ENCODE results near the gene CHPT1.
"Not testable (repeated sequence)": the region's sequence is repeated elsewhere in the genome, so short reads cannot be mapped to it uniquely, and the experiment has no call there.

CHPT1 gene

DNA sequence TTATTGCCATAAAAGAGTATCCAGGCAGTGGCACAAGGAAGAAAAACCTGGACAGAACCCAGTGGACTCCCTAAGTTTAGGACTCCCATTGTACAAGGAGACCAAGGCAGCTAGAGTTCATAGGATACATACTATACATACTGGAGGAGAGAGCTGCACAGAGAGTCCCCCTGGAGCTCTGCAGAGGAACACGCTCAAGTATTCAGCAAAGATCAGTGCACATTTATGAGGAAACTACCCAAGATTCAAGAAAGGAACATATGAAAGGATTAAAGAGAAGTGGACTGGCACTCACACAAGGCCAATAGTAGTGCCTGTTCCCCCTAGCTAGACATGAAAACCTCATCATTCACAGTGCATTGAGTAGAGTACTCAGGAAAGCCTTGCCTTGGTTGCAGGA, 43.0 kb upstream of the CHPT1 start:
- DNase-seq (ENCODE audit: low spot score): no peak
- TF ChIP-seq, protein P1, sequence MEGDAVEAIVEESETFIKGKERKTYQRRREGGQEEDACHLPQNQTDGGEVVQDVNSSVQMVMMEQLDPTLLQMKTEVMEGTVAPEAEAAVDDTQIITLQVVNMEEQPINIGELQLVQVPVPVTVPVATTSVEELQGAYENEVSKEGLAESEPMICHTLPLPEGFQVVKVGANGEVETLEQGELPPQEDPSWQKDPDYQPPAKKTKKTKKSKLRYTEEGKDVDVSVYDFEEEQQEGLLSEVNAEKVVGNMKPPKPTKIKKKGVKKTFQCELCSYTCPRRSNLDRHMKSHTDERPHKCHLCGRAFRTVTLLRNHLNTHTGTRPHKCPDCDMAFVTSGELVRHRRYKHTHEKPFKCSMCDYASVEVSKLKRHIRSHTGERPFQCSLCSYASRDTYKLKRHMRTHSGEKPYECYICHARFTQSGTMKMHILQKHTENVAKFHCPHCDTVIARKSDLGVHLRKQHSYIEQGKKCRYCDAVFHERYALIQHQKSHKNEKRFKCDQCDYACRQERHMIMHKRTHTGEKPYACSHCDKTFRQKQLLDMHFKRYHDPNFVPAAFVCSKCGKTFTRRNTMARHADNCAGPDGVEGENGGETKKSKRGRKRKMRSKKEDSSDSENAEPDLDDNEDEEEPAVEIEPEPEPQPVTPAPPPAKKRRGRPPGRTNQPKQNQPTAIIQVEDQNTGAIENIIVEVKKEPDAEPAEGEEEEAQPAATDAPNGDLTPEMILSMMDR (conservative IDR thresholded peaks at IDR 0.05; ENCODE audit: low read depth): no peak
- POLR2A ChIA-PET (ENCODE audit: low non-redundant PET): no interaction called here
- no peak overlapping the region for H3K27ac ChIP-seq
- CTCF ChIA-PET: no interaction called here

DNA sequence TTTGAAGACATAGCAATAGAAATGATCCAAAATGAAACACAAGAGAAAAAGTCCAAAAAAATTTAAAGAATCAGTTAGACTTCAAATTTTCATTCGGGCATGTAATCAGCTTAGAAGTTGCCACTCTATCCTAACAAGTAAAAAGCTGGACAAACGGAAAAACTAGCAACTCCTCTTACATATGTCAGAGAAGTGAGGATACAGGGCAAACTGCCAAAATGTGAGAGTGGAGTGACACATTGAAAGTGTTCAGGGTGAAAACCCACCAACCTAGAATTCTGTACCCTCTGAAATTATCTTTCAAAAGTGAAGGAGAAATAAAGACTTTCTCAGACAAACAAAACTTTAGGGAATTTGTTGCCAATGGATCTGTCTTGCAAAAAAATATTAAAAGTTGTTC, 42.0 kb upstream of the CHPT1 start:
- TF ChIP-seq, protein P1 (conservative IDR thresholded peaks at IDR 0.05; ENCODE audit: low read depth): no peak
- ChIA-PET CTCF (interaction anchor here (0.7 kb wide), 1 partner anchor 137 kb away, joined by 3 read pairs; no protein-coding TSS in a partner anchor), POLR2A (ENCODE audit: low non-redundant PET) (no interaction called here)
- no peak overlapping the region for H3K27ac ChIP-seq
- no peak for DNase-seq (ENCODE audit: low spot score)

DNA sequence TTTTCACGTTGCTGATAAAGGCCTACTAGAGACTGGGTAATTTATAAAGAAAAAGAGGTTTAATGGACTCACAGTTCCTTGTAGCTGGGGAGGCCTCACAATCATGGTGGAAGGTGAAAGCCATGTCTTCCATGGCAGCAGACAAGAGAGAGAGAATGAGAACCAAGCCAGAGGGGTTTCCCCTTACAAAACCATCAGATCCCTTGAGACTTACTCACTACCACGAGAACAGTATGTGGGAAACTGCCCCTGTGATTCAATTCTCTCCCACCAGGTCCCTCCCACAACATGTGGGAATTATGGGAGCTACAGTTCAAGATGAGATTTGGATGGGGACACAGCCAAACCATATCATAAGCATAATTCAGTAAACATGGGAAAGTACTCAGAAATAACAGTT, 36.8 kb upstream of the CHPT1 start:
- H3K27ac ChIP-seq; POLR2A ChIA-PET (ENCODE audit: low non-redundant PET); CTCF ChIA-PET: not testable (repeated sequence)

DNA sequence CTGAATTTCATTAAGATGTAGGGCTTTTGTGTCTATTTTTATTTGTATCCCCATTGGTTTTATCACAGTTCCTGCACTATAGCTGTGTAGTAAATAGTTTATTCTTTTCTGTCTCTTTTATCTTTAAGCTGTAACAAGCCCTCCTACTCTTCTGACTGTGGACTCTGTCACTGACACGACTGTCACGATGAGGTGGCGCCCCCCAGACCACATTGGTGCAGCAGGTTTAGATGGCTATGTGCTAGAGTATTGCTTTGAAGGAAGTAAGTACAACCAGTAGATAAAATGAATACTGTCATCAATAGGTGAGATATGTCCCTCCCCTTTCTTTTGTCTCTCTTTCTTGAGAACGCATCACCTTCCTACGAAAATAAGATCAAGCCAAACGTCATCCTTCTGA, 34.1 kb upstream of the CHPT1 start:
- no peak overlapping the region for H3K27ac ChIP-seq
- DNase-seq (ENCODE audit: low spot score): no peak
- ChIA-PET POLR2A (ENCODE audit: low non-redundant PET) (no interaction called here), CTCF (no interaction called here)
- TF ChIP-seq, protein P1 (conservative IDR thresholded peaks at IDR 0.05; ENCODE audit: low read depth): no peak

More for the DNA sequence above, 36.8 kb upstream of the CHPT1 start:
- DNase-seq (ENCODE audit: low spot score): not testable (repeated sequence)

DNA sequence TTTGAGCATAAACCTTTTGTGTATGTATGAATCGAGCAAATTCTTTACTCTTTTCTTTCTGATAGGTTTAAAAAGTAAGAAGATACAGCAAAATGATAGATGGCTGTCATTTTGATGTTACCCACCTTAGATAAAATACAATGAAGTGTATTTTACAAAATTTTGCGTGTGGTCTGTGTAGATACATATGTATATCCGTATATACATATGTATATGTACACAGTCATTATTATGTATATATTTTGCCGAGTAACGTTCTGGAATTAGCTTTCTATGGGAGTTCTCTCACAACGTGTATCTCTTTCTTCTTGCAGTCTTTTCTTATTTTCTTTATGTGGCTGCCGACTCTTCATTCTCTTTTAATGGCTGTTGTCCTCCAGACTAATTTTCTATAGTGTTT, 32.4 kb upstream of the CHPT1 start:
- TF ChIP-seq, protein P1 (conservative IDR thresholded peaks at IDR 0.05; ENCODE audit: low read depth): no peak
- no peak for DNase-seq (ENCODE audit: low spot score)
- ChIA-PET CTCF (no interaction called here), POLR2A (ENCODE audit: low non-redundant PET) (no interaction called here)
- H3K27ac ChIP-seq: no peak overlapping the region

DNA sequence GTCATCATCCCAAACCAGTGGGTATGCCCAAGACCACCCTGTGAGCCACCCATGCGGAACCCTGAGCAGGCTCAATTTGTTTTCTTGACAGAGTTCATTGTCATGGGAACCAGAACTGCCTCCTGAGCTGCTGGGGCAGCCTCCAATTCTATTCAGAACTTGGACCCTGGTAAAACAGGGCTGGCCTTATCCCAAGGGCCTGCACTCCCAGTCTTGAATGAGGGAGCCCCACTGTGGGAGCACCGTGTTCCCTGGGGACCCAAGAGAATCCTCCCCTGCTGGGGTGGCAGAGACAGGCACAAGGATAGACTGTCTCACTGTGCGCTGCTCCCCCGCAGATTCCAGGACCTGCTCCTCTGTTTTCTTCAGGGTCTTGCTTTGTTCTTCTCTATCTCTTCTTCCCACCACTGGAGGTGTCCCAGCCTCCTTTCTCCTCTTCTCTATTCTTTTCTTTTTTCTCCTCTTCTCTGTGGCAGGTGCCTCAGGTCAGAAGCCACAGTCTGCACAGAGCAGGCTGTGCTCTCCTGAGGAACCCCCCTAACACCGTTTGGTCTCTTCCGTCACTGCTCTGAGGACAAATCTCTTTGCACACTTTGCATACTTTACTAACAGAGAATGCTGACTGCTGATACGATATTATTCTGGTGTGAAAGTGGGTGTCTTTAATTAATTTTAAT, 31.2 kb upstream of the CHPT1 start:
- ChIA-PET POLR2A (ENCODE audit: low non-redundant PET) (no interaction called here), CTCF (interaction anchor here (0.6 kb wide), 2 partner anchors 33 to 1262 kb away, joined by 3 read pairs; no protein-coding TSS in a partner anchor)
- no peak for DNase-seq (ENCODE audit: low spot score)
- TF ChIP-seq, protein P1 (conservative IDR thresholded peaks at IDR 0.05; ENCODE audit: low read depth): no peak
- H3K27ac ChIP-seq: no peak overlapping the region

DNA sequence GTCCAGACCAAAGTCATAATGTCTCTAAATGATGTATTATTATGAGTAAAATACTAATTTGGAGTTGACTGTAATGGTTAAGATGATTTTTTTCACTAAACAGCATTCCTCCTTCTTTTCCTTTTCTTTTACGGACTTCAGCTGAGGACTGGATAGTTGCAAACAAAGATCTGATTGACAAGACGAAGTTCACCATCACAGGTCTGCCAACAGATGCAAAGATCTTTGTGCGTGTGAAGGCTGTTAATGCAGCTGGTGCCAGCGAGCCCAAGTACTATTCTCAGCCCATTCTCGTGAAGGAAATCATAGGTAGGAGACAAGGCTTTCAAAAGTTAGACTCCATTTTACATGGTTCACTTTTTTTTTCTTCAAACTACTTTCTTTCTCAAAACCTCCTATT, 29.8 kb upstream of the CHPT1 start:
- no peak for DNase-seq (ENCODE audit: low spot score)
- CTCF ChIA-PET: no interaction called here
- POLR2A ChIA-PET (ENCODE audit: low non-redundant PET): no interaction called here
- TF ChIP-seq, protein P1 (conservative IDR thresholded peaks at IDR 0.05; ENCODE audit: low read depth): no peak
- no peak overlapping the region for H3K27ac ChIP-seq
